HG03045 (cell line): ENCODE results near the gene FADD.
"Not testable (repeated sequence)": the region's sequence is repeated elsewhere in the genome, so short reads cannot be mapped to it uniquely, and the experiment has no call there.

Experiments used
- ATAC-seq: cut with Tn5 transposase; IDR thresholded peaks from one replicate; pipeline ENCODE4 v1.9.1; 2021; ENCODE audit warnings: mild to moderate bottlenecking, moderate library complexity; ENCODE audit not compliant: unreplicated experiment

FADD gene

GRCh38 chr11:70203751-70204465 lies 812 bp downstream of the FADD start:
- ATAC-seq, result peak; percentile 29

- ATAC-seq, result no peak
Measured at GRCh38 chr11:70204466-70204799, 1.3 kb downstream of the FADD start.

GRCh38 chr11:70205049-70205725 lies 2.1 kb downstream of the FADD start:
- no peak for ATAC-seq

GRCh38 chr11:70205766-70206165 lies 2.7 kb downstream of the FADD start:
- no peak for ATAC-seq

GRCh38 chr11:70206226-70206981 lies 3.3 kb downstream of the FADD start:
- no peak for ATAC-seq

- no peak for ATAC-seq
Measured at GRCh38 chr11:70206982-70207376, 3.9 kb downstream of the FADD start.

- ATAC-seq, result no peak
Measured at GRCh38 chr11:70207531-70208131, 4.5 kb downstream of the FADD start.

GRCh38 chr11:70209391-70209912 lies 6.4 kb downstream of the FADD start:
- no peak for ATAC-seq

GRCh38 chr11:70210051-70210501 lies 7.0 kb downstream of the FADD start:
- ATAC-seq, result no peak

GRCh38 chr11:70210530-70210929 lies 7.4 kb downstream of the FADD start:
- ATAC-seq, result no peak

- ATAC-seq, result no peak
Measured at GRCh38 chr11:70212227-70212811, 9.2 kb downstream of the FADD start.

GRCh38 chr11:70217388-70217787 lies 14.3 kb downstream of the FADD start:
- ATAC-seq, result not testable (repeated sequence)

- ATAC-seq, result not testable (repeated sequence)
Measured at GRCh38 chr11:70218076-70218475, 15.0 kb downstream of the FADD start.

- ATAC-seq, result no peak
Measured at GRCh38 chr11:70220136-70220535, 17.0 kb downstream of the FADD start.

- ATAC-seq, result no peak
Measured at GRCh38 chr11:70220920-70221319, 17.8 kb downstream of the FADD start.

- no peak for ATAC-seq
Measured at GRCh38 chr11:70225681-70226177, 22.6 kb downstream of the FADD start.

- ATAC-seq, result no peak
Measured at GRCh38 chr11:70226183-70226582, 23.1 kb downstream of the FADD start.

- no peak for ATAC-seq
Measured at GRCh38 chr11:70226967-70227366, 23.9 kb downstream of the FADD start.

GRCh38 chr11:70229737-70230136 lies 26.6 kb downstream of the FADD start:
- no peak for ATAC-seq

GRCh38 chr11:70230151-70230839 lies 27.2 kb downstream of the FADD start:
- ATAC-seq, result no peak
